ENCODE results near the gene RAPGEF4. TPM values are rescaled to one million over a fixed set of nuclear protein-coding genes. Genes with fewer than 3 reads are reported as not detected.

The RAPGEF4 gene
- total and polyA plus RNA-seq, 2 of the 13 experiments (the other 11 are each of a cell fraction or from before 2014, with no cell fraction given): 0.78 to 0.91 TPM

- TF ChIP-seq ZNF296 (CRISPR knock-in tag; conservative IDR thresholded peaks at IDR 0.05) (no peak), FIP1L1 (IDR thresholded peaks at IDR 0.05; ENCODE audit: borderline replicate concordance, insufficient read depth, low read depth, low read length) (no peak), UBTF (CRISPR knock-in tag; IDR thresholded peaks at IDR 0.05) (no peak), ZNF33B (CRISPR knock-in tag; IDR thresholded peaks at IDR 0.05) (no peak), ZNF605 (CRISPR knock-in tag; IDR thresholded peaks at IDR 0.05) (no peak), ZNF496 (CRISPR knock-in tag; IDR thresholded peaks at IDR 0.05; ENCODE audit: insufficient replicate concordance) (no peak), CC2D1A (CRISPR knock-in tag; IDR thresholded peaks at IDR 0.05) (no peak), ISX (CRISPR knock-in tag; conservative IDR thresholded peaks at IDR 0.05) (no peak), CREB3 (CRISPR knock-in tag; IDR thresholded peaks at IDR 0.05) (no peak), ZNF138 (CRISPR knock-in tag; IDR thresholded peaks at IDR 0.05; ENCODE audit: low read depth) (no peak), BCLAF1 (IDR thresholded peaks at IDR 0.05) (no peak), PCBP2 (optimal IDR thresholded peaks at IDR 0.05; ENCODE audit: low read depth, low read length, poor library complexity, severe bottlenecking) (no peak), ZNF619 (CRISPR knock-in tag; IDR thresholded peaks at IDR 0.05) (no peak), ZBTB3 (CRISPR knock-in tag; IDR thresholded peaks at IDR 0.05; ENCODE audit: borderline replicate concordance, low read depth) (no peak), ZNF607 (CRISPR knock-in tag; IDR thresholded peaks at IDR 0.05; ENCODE audit: borderline replicate concordance) (0 out of 2 replicates have a peak, but pooled peaks have one; percentile 17), ZNF484 (CRISPR knock-in tag; IDR thresholded peaks at IDR 0.05; ENCODE audit: borderline replicate concordance, low read depth) (no peak)
- TF ChIP-seq, protein P1, sequence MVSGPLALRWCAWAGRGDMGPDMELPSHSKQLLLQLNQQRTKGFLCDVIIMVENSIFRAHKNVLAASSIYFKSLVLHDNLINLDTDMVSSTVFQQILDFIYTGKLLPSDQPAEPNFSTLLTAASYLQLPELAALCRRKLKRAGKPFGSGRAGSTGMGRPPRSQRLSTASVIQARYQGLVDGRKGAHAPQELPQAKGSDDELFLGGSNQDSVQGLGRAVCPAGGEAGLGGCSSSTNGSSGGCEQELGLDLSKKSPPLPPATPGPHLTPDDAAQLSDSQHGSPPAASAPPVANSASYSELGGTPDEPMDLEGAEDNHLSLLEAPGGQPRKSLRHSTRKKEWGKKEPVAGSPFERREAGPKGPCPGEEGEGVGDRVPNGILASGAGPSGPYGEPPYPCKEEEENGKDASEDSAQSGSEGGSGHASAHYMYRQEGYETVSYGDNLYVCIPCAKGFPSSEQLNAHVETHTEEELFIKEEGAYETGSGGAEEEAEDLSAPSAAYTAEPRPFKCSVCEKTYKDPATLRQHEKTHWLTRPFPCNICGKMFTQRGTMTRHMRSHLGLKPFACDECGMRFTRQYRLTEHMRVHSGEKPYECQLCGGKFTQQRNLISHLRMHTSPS (CRISPR knock-in tag; IDR thresholded peaks at IDR 0.05; ENCODE audit: low read depth): no peak
- TF ChIP-seq, protein P2, sequence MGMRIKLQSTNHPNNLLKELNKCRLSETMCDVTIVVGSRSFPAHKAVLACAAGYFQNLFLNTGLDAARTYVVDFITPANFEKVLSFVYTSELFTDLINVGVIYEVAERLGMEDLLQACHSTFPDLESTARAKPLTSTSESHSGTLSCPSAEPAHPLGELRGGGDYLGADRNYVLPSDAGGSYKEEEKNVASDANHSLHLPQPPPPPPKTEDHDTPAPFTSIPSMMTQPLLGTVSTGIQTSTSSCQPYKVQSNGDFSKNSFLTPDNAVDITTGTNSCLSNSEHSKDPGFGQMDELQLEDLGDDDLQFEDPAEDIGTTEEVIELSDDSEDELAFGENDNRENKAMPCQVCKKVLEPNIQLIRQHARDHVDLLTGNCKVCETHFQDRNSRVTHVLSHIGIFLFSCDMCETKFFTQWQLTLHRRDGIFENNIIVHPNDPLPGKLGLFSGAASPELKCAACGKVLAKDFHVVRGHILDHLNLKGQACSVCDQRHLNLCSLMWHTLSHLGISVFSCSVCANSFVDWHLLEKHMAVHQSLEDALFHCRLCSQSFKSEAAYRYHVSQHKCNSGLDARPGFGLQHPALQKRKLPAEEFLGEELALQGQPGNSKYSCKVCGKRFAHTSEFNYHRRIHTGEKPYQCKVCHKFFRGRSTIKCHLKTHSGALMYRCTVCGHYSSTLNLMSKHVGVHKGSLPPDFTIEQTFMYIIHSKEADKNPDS (CRISPR knock-in tag; IDR thresholded peaks at IDR 0.05): no peak
- TF ChIP-seq, protein P3, sequence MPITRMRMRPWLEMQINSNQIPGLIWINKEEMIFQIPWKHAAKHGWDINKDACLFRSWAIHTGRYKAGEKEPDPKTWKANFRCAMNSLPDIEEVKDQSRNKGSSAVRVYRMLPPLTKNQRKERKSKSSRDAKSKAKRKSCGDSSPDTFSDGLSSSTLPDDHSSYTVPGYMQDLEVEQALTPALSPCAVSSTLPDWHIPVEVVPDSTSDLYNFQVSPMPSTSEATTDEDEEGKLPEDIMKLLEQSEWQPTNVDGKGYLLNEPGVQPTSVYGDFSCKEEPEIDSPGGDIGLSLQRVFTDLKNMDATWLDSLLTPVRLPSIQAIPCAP (CRISPR knock-in tag; IDR thresholded peaks at IDR 0.05; ENCODE audit: low read depth): no peak
Measured at GRCh38 chr2:173058673-173059072, 323.0 kb downstream of the RAPGEF4 start (continued).

All from HepG2 (cell line).